ENCODE data around the gene SPRY4. TPM values are rescaled to one million over a fixed set of nuclear protein-coding genes. Genes with fewer than 3 reads are reported as not detected.
"Not testable (repeated sequence)": the region's sequence is repeated elsewhere in the genome, so short reads cannot be mapped to it uniquely, and the experiment has no call there.

SPRY4 gene
- total RNA-seq, 2 experiments from 2014 or later = 0.86 to 1.3 TPM

DNA sequence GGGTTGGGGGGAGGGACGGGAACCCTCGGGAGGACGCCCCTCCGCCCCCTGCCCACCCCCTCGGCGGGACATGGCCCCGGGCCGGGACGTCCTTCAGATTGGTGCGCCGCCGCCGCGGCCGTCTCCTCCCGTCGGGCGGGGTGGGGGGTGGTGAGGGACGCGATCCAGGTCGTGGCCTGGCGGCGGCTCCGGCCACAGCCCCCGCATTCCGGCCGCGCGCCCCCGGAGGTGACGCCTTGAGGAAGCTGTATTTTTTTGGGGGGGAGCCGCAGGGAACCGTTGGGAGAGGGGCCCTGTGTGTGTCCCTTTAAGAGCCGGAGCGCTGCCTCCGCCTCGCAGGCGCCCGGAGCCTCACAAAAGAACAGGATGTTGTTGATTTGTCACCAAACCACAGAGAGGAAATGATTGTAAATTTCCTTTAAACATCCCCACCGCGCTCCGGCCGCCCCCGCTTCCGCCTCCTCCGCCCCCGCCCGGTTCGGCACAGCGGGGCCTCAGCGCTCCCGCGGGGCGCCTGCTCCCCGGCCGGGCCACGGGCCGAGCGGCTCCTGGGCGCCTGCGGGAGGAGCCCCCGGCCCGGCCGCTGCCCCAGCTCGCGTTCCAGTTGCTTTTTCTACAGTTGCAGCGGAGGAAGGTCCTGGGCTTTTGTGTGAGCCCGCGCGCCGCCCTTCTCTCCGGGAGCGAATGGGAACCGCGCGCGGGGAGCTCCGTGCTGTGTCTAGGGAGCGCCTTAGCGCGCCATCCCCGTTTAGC lies 32.1 kb upstream of the SPRY4 start:
- CTCF ChIA-PET = interaction anchor here (0.7 to 2.6 kb wide), 3 partner anchors 192 to 714 kb away, joined by 4 to 9 read pairs (median 4); partner anchors contain the start of gene RNF14
- POLR2A ChIA-PET = interaction anchor here (0.6 to 3.3 kb wide), 25 partner anchors 11 to 508 kb away, joined by 3 to 28 read pairs (median 4); partner anchors contain the start of genes GNPDA1, RNF14 and SPRY4
- DNase-seq = peak; percentile 93
- H3K36me3 Mint-ChIP-seq (ENCODE audit: low read depth) = no peaks in the 10 kb centered on the region
- H3K9me3 Mint-ChIP-seq = no peaks in the 10 kb centered on the region
- H3K27me3 Mint-ChIP-seq = no peaks in the 10 kb centered on the region
- peak overlapping the region; percentile 91 for H3K27ac Mint-ChIP-seq
- peaks cover 41% of the 10 kb centered on the region for H3K4me1 Mint-ChIP-seq
- peak overlapping the region; percentile 77 for H3K4me3 Mint-ChIP-seq

DNA sequence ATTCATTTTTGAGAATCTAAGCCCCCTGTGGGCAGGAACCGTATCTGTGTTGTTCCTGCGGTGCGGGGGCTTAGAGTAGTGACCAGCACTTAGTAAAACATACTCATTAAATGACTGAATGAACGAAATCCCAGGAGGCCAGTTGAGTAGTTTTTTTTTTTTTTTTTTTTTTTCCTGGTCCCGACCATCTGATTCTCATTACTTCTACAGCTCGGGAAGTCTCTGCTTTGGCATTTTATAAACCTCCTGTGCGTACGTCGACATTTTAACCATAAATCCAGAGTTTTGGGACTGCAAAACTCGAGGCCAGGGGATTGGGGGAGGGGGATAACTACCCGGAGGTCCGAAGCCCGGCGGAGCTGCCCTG lies 31.5 kb upstream of the SPRY4 start:
- Mint-ChIP-seq H3K4me1 (peaks cover 41% of the 10 kb centered on the region), H3K27me3 (no peaks in the 10 kb centered on the region)
- POLR2A ChIA-PET = interaction anchor here (1.2 to 3.3 kb wide), 16 partner anchors 12 to 387 kb away, joined by 3 to 28 read pairs (median 4); partner anchors contain the start of genes GNPDA1, RNF14 and SPRY4

DNA sequence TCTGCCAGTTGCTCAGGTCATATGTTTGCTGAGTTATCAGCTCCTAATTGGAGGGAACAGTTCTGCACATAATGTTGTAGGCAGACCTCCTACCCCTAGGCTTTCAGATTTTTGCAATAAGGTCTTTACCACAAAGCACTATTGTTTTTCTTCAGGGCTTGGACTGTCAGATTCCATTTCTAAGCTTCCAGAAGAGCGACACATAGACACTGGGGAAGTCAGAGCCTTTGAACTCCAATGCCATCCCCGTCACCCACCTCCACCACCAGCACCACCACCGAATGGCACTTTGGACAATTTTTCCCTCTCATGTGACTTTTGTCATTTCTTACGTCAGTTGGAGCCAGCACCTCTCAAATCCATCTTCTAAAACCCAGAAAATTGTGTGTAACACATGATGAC lies 28.3 kb upstream of the SPRY4 start:
- no peak overlapping the region for H3K27ac Mint-ChIP-seq
- ChIA-PET CTCF (interaction anchor here (0.8 kb wide), 1 partner anchor 28 kb away, joined by 5 read pairs; the partner anchor contains the start of gene SPRY4), POLR2A (no interaction called here)

More for the DNA sequence above, 31.5 kb upstream of the SPRY4 start:
- Mint-ChIP-seq H3K27ac (peak overlapping the region; percentile 91), H3K9me3 (no peaks in the 10 kb centered on the region), H3K36me3 (ENCODE audit: low read depth) (no peaks in the 10 kb centered on the region), H3K4me3 (peak overlapping the region; percentile 76)
- CTCF ChIA-PET = interaction anchor here (0.7 to 2.6 kb wide), 3 partner anchors 31 to 713 kb away, joined by 4 to 9 read pairs (median 4); partner anchors contain the start of gene SPRY4
- no peak for DNase-seq

DNA sequence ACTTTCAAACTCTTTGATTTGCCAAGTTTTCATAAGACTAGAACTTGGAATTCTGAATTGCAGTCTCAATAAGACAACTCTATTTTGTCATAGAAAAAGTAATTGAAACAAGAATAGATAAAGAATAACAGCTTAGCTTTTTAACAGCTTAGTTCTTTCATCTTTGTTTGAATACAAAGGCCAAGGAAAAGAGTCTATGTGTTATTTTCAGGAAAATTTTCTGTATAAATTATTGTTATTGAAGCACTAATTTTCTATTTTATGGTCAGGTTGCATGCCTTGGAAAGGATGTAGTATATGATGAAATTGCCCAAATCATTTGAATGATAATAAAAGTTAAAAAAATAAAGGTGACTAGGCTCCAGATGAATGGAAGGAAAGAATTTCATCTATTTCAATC lies 25.2 kb upstream of the SPRY4 start:
- peaks cover 10% of the 10 kb centered on the region for H3K4me1 Mint-ChIP-seq
- H3K27ac Mint-ChIP-seq = no peak overlapping the region
- peaks cover 13% of the 10 kb centered on the region for H3K27me3 Mint-ChIP-seq
- DNase-seq = no peak
- ChIA-PET POLR2A (no interaction called here), CTCF (interaction anchor here (0.6 kb wide), 1 partner anchor 18 kb away, joined by 4 read pairs; no protein-coding TSS in a partner anchor)
- peaks cover 6% of the 10 kb centered on the region for H3K9me3 Mint-ChIP-seq
- no peaks in the 10 kb centered on the region for H3K36me3 Mint-ChIP-seq (ENCODE audit: low read depth)
- H3K4me3 Mint-ChIP-seq = no peak overlapping the region

More for the DNA sequence above, 28.3 kb upstream of the SPRY4 start:
- Mint-ChIP-seq H3K4me3 (no peak overlapping the region), H3K36me3 (ENCODE audit: low read depth) (no peaks in the 10 kb centered on the region), H3K4me1 (peaks cover 29% of the 10 kb centered on the region), H3K27me3 (peaks cover 5% of the 10 kb centered on the region), H3K9me3 (no peaks in the 10 kb centered on the region)
- DNase-seq = no peak

DNA sequence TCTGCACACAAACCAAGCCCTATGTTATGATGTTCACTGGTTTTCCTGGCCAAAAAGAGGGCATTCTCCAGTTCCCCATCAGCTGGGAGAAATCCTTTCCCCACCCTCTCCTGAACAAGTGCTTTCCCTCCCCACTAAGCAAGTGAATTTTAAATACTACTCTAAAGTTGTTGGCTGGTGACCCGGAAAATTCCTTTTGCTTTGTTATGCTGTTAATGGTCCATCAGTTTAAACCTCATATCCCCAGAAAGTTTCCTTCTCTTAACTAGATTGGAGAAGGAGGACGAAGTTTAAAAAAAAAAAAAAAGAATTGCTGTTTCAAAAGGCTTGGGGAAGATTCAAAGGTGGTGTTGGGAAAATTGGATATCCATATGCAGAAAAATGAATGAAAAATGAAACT lies 21.9 kb upstream of the SPRY4 start:
- Mint-ChIP-seq H3K4me1 (no peaks in the 10 kb centered on the region), H3K27me3 (peaks cover 13% of the 10 kb centered on the region), H3K36me3 (ENCODE audit: low read depth) (peaks cover 9% of the 10 kb centered on the region), H3K9me3 (peaks cover 22% of the 10 kb centered on the region), H3K4me3 (no peak overlapping the region), H3K27ac (no peak overlapping the region)
- no peak for DNase-seq
- ChIA-PET CTCF (no interaction called here), POLR2A (no interaction called here)

DNA sequence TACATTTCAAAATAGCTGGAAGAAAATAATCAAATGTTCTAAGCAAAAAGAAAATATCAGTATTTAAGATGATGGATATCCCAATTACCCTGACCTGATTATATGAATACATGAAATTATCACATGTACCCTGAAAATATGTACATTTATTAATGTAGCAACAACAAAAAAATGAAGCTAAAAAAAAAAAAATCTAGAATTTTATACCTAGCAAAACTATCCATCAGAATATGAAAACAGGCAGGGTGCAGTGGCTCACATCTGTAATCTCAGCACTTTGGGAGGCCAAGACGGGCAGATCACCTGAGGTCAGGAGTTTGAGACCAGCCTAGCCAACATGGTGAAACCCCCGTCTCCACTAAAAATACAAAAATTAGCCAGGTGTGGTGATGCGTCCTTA lies 20.1 kb upstream of the SPRY4 start:
- Mint-ChIP-seq H3K9me3 (peaks cover 24% of the 10 kb centered on the region), H3K27me3 (peaks cover 14% of the 10 kb centered on the region)
- not testable (repeated sequence) for H3K27ac Mint-ChIP-seq; H3K36me3 Mint-ChIP-seq (ENCODE audit: low read depth); DNase-seq; H3K4me3 Mint-ChIP-seq; H3K4me1 Mint-ChIP-seq
- POLR2A ChIA-PET = interaction anchor here (1.2 kb wide), 1 partner anchor 12 kb away, joined by 3 read pairs; no protein-coding TSS in a partner anchor
- CTCF ChIA-PET = interaction anchor here (0.8 kb wide), 1 partner anchor 376 kb away, joined by 3 read pairs; the partner anchor contains the start of gene RNF14

DNA sequence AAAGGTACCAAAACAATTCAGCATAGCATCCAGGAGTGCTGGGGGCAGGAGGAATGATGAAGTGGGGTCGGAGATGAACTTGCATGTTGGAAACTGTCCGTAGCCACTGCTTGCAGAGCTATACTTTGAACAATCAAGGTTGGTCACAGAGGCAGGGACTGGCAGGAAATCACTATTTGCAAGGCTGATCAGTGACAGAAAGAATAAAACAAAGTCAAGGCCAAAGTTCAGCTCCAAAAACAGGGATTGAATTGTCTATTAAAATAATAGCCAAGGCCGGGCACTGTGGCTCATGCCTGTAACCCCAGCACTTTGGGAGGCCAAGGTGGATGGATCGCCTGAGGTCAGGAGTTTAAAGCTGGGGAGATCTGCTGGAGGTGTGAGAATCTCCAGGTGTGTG lies 18.7 kb upstream of the SPRY4 start:
- ChIA-PET CTCF (no interaction called here), POLR2A (interaction anchor here (1.0 kb wide), 1 partner anchor 14 kb away, joined by 3 read pairs; no protein-coding TSS in a partner anchor)
- Mint-ChIP-seq H3K27ac (no peak overlapping the region), H3K27me3 (peaks cover 13% of the 10 kb centered on the region), H3K9me3 (peaks cover 24% of the 10 kb centered on the region), H3K4me1 (no peaks in the 10 kb centered on the region), H3K36me3 (ENCODE audit: low read depth) (peaks cover 9% of the 10 kb centered on the region), H3K4me3 (no peak overlapping the region)
- no peak for DNase-seq

DNA sequence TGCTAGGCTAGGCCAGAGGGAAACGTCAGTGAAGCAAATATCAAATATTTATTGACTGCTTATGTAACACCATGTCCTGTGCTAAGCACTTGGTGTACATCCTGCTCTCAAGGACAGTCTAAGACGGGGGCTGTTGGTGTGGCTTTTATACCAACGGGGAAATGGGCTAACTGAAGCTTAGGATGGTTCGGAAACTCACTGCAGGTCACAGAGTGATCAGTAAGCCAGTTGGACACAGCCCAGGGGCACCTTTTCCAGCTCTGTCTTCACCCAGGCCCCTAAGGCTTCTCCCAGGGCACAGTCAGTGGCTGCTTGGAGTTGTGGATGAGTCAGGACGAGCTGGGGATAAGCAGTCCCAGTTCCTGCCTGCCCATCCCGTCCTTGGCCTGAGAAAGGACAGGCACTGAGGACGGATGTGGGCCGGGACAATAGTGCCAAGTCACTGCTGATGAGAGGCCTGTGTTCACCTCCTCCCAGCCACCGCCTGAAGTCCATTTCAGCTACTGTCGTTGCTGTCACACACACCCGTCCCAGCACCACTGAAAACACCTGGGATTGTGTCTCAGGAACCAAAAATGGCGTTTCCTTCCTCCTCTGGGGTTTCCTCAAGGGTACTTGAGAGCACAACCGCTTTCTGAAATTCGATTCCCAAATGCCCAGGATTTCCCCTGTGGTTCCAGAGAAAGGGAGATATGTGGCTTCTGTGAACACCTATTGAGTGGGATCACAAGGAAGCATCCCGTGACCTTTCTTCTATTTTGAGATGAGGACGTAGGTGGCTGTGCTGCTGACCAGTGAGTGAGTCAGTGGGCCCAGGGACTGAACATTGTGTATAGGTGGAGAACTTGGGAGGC lies 17.5 kb upstream of the SPRY4 start:
- Mint-ChIP-seq H3K36me3 (ENCODE audit: low read depth) (peaks cover 9% of the 10 kb centered on the region), H3K4me3 (no peak overlapping the region), H3K27me3 (peaks cover 10% of the 10 kb centered on the region), H3K27ac (no peak overlapping the region), H3K9me3 (peaks cover 24% of the 10 kb centered on the region), H3K4me1 (no peaks in the 10 kb centered on the region)
- CTCF ChIA-PET = no interaction called here
- POLR2A ChIA-PET = no interaction called here
- no peak for DNase-seq

DNA sequence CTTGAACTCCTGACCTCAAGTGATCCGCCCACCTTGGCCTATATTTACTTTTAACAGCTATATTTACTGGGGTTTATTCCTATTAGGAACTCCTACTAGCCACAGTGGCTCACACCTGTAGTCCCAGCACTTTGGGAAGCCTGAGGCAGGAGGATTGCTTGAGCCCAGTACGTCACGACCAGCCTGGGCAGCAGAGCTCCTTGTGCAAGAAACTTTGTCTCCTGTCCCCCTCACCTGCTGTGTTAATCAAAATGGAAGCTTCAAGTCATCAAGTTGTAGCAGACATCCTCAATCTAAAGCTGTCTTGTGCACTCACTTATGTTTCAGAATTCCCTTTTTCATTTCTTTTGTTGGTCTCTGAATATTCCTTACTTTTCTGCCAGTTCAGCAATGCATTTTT lies 15.0 kb upstream of the SPRY4 start:
- no peaks in the 10 kb centered on the region for H3K4me1 Mint-ChIP-seq
- H3K9me3 Mint-ChIP-seq = peaks cover 16% of the 10 kb centered on the region
- H3K27ac Mint-ChIP-seq = no peak overlapping the region
- CTCF ChIA-PET = interaction anchor here (0.7 kb wide), 1 partner anchor 151 kb away, joined by 3 read pairs; no protein-coding TSS in a partner anchor
- peaks cover 9% of the 10 kb centered on the region for H3K36me3 Mint-ChIP-seq (ENCODE audit: low read depth)
- POLR2A ChIA-PET = interaction anchor here (1.8 kb wide), 1 partner anchor 16 kb away, joined by 3 read pairs; no protein-coding TSS in a partner anchor
- no peak for DNase-seq
- H3K27me3 Mint-ChIP-seq = peaks cover 2% of the 10 kb centered on the region
- no peak overlapping the region for H3K4me3 Mint-ChIP-seq

DNA sequence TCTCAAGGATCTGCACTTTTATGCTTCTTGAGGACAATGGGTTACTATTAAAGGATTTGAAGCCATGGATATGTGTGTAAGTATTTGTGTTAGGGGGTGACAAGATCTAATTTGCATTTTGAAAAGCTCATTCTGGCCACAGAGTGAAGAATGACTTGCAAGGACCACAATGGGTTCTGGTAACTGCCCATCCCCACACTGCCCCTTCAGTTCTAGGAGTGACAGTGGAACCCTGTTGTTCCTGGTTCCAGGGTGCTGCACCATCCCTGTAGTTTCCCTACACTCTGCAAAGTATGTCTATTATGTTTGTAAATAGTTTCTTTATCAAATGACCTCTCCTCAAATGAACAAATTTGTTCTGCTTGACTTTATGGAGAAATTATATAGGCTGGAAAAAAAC lies 9.7 kb upstream of the SPRY4 start:
- no peak for DNase-seq
- Mint-ChIP-seq H3K36me3 (ENCODE audit: low read depth) (no peaks in the 10 kb centered on the region), H3K27ac (no peak overlapping the region), H3K4me1 (no peaks in the 10 kb centered on the region), H3K4me3 (no peak overlapping the region), H3K27me3 (no peaks in the 10 kb centered on the region), H3K9me3 (no peaks in the 10 kb centered on the region)
- POLR2A ChIA-PET = no interaction called here
- CTCF ChIA-PET = interaction anchor here (2.3 kb wide), 1 partner anchor 10 kb away, joined by 7 read pairs; the partner anchor contains the start of gene SPRY4

DNA sequence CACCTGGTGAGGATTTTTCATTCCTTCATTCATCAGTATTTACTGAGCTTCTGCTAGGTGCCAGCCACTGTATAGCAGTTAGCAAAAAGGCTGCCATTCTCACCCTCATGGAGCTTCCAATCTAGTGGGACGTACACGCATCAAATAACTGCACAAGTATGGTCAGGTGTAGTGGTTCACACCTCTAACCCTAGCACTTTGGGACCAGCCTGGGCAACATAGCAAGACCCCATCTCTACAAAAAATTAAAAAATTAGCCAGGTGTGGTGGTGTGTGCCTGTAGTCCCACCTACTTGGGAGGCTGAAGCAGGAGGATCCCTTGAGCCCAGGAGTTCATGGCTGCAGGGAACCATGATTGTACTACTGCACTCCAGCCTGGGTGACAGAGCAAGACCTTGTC lies 8.9 kb upstream of the SPRY4 start:
- H3K36me3 Mint-ChIP-seq (ENCODE audit: low read depth); H3K27ac Mint-ChIP-seq; H3K4me1 Mint-ChIP-seq; H3K4me3 Mint-ChIP-seq; DNase-seq; POLR2A ChIA-PET; H3K27me3 Mint-ChIP-seq; H3K9me3 Mint-ChIP-seq: not testable (repeated sequence)
- CTCF ChIA-PET = interaction anchor here (2.3 kb wide), 1 partner anchor 9 kb away, joined by 7 read pairs; the partner anchor contains the start of gene SPRY4

DNA sequence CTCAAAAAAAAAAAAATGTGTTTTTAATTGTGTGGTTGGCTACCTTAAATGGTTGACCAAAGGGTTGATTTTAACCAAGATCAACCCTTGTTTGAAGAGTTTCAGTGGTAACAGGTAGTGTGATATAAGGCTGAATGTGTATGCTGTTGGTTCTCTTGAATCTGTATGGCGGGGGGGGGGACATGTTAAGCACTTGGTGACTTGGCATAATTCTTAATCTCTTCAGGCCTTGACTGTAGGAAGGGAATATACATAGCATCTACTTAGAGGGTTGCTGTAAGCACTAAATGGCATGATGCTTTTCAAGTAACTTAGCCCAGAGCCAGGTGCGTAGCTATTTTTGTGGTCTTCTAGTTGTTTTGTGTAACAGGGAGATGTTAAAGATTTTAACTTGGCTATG lies 5.6 kb upstream of the SPRY4 start:
- peaks cover 9% of the 10 kb centered on the region for H3K4me1 Mint-ChIP-seq
- H3K27ac Mint-ChIP-seq = no peak overlapping the region
- H3K9me3 Mint-ChIP-seq = no peaks in the 10 kb centered on the region
- ChIA-PET CTCF (no interaction called here), POLR2A (interaction anchor here (0.7 kb wide), 1 partner anchor 140 kb away, joined by 3 read pairs; no protein-coding TSS in a partner anchor)
- peaks cover 19% of the 10 kb centered on the region for H3K27me3 Mint-ChIP-seq
- no peaks in the 10 kb centered on the region for H3K36me3 Mint-ChIP-seq (ENCODE audit: low read depth)
- no peak overlapping the region for H3K4me3 Mint-ChIP-seq
- DNase-seq = no peak

DNA sequence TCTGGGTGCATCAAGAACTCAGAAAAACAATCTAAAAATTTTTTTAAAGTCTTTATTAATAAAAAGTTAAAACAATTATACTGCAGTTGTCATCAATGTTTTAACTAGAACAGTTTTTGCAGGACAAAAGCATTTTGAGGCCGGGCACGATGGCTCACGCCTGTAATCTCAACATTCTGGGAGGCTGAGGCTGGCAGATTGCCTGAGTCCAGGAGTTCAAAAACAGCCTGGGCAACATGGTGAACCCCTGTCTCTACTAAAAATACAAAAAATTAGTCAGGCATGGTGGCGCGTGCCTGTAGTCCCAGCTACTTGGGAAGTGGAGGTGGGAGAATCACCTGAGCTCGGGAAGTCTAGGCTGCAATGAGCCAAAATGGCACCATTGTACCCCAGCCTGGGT lies 5.2 kb upstream of the SPRY4 start:
- H3K27ac Mint-ChIP-seq = no peak overlapping the region
- no peaks in the 10 kb centered on the region for H3K9me3 Mint-ChIP-seq
- H3K4me1 Mint-ChIP-seq = peaks cover 10% of the 10 kb centered on the region
- no peak overlapping the region for H3K4me3 Mint-ChIP-seq
- no peak for DNase-seq
- ChIA-PET POLR2A (interaction anchor here (0.7 kb wide), 1 partner anchor 139 kb away, joined by 3 read pairs; no protein-coding TSS in a partner anchor), CTCF (no interaction called here)
- H3K27me3 Mint-ChIP-seq = peaks cover 19% of the 10 kb centered on the region
- no peaks in the 10 kb centered on the region for H3K36me3 Mint-ChIP-seq (ENCODE audit: low read depth)
